Glomerular visceral epithelial cell (primary cell): ENCODE measurements around the gene ZNF594.
"Not testable (repeated sequence)": the region's sequence is repeated elsewhere in the genome, so short reads cannot be mapped to it uniquely, and the experiment has no call there.

Experiments
- DNase-seq: peaks from one replicate; pipeline ENCODE4 v3.0.0-alpha.2; 2016; ENCODE audit errors: extremely low spot score

ZNF594 gene

DNA sequence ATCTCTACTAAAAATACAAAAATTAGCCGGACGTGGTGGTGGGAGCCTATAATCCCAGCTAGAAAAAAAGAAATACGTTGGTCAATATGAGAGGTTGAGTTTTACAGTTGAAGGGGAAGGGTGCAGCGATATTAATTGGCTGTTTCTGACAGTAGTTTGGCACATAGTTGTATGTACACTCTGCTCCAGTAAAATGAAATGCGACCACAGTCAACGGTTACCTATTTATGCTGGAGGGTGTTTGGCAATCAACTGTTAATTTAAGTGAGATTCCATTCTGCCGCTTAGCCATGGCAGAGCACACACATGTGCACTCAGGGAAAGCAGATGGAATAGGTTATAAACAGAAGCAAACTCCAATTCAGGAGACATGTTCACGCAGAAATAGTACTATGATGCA lies 9.3 kb upstream of the ZNF594 start:
- no peak for DNase-seq

DNA sequence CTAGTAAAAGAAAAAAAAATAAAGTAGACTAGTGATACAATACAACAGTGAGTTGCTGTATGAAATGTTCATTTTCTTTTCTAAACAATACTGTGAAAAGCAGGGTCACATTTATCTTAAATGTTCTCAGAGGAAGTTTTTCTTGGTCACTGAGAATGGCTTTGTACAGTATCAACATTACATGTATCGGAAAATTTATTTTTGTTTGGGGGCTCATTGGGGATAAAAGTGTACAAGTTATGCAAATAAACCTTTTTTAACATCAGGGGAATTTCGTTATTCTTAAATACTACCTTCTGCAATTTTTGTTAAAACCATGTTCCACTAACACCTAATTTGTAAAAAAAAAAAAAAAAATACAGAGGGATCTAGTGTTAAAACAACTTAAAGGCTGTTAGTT lies 8.7 kb upstream of the ZNF594 start:
- DNase-seq: no peak

DNA sequence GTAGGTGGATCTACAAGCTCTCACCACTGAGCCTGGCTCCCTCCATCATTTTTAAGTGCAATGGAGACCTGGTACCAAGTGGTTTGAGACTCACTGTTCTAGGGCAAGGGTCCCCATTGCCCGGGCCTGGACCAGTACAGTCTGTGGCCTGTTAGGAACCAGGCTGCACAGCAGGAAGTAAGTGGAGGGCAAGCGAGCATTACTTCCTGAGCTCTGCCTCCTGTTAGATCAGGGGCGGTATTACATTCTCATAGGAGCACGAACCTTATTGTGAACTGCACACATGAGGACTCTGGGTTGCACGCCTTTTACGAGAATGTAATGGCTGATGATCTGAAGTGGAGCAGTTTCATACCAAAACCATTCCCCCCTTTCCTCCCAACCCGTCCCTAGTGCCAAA lies 6.8 kb upstream of the ZNF594 start:
- DNase-seq: no peak

DNA sequence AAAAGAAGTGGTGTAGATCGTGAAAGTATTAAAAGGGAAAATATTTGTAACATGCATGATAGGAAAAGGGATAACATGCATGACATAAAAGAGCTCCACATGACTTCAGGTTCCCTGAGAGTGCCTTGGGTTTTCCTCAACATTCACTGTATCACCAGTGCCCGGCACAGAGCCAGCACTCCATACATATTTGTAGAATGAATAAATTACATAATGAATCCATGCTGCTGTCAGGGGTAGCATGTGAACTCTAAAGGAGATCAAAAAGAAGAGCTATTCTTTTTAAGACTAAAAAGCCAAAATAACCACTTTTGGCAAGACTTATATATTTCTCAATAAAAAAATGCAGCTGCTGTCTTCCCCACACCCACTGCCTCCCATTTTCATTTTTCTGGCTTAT lies 2.7 kb upstream of the ZNF594 start:
- DNase-seq: no peak

DNA sequence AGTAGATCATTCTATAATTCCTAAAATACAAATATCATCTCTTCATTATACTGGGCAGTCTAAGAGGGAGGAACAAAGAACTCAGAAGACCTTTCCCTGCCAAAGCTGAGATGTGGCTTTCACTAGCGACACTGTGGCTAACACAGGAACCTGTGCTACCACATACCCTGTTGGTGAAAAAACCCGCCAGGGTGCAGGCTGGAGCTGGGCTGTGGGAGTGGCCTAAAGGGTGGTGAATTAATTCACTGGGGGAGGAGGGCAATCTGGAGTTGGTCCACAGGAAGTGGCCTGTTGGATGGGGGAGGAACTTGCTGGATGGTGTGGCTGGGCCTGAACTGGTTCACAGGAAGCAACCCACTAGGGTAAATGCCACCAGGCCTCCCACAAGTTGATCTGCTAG lies 7.4 kb downstream of the ZNF594 start:
- DNase-seq: no peak

DNA sequence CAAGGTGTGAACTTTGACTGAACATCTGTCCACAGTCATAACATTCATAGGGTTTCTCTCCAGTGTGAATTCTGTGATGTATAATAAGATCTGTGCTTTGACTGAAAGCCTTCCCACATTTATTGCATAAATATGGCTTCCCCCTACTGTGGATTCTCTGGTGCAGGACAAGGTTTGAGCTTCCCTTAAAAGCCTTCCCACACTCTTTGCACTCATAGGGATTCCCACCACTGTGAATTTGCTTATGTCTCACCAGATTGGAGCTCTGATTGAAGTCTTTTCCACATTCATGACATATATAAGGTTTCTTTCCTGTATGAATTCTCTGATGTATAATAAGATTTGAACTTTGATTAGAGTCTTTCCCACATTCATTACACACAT lies 8.3 kb downstream of the ZNF594 start:
- no peak for DNase-seq

DNA sequence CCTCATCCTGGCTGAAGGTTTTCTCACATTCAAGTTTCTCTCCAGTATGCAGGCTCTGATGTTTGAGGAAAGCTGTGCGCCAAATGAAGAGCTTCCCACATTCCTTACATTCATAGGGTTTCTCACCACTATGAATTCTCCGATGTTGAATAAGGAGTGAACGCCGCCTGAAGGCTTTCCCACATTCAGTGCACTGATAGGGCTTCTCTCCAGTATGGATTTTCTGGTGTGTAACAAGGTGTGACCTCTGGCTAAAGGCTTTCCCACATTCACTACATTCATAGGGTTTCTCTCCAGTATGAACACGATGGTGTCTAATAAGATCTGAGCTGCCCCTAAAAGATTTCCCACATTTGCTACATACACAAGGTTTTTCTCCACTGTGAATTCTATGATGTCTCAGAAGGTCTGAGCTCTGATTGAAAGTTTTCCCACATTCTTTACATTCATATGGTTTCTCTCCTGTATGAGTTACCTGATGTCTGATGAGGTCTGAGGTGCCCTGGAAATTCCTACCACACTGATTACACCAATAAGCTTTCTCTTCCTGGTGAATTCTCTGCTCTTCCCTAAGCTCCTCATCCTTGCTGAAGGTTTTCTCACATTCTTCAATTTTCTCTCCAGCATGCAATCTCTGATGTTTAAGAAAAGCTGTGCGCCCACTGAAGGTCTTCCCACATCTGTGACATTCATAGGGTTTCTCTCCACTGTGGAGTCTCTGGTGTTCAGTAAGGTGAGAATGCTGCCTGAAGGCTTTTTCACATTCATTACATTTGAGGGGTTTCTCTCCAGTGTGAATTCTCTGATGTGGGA lies 8.9 kb downstream of the ZNF594 start:
- DNase-seq: no peak

DNA sequence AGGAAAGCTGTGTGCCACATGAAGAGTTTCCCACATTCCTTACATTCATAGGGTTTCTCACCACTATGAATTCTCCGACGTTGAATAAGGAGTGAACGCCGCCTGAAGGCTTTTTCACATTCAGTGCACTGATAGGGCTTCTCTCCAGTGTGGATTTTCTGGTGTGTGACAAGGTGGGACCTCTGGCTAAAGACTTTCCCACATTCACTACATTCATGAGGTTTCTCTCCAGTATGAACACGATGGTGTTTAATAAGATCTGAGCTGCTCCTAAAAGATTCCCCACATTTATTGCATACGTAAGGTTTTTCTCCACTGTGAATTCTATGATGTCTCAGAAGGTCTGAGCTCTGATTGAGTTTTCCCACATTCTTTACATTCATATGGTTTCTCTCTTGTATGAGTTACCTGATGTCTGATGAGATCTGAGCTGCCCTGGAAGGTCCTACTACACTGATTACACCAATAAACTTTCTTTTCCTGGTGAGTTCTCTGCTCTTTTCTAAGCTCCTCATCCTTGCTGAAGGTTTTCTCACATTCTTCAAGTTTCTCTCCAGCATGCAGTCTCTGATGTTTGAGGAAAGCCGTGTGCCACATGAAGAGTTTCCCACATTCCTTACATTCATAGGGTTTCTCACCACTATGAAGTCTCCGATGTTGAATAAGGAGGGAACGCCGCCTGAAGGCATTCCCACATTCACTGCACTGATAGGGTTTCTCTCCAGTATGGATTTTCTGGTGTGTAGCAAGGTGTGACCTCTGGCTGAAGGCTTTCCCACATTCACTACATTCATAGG lies 10.0 kb downstream of the ZNF594 start:
- no peak for DNase-seq

DNA sequence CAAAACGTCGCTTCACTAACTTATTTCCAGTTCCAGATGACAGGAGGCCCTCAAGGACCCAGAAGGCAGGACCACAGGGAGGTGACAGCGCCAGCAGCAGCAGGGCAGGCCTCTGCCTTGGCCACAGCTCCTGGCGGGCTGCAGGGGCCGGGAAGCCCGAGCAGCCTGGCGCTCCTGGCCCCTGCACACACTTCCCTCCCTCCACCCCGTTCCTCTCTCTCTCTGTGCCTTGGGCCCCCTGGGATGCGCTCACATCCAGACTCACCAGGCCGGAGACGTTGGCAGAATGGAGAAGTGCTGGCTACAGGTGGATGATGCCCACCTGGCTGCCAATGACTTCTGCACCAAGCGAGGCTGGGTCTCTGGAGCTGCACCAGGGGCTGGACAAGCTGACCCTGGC lies 12.7 kb downstream of the ZNF594 start:
- DNase-seq: no peak

DNA sequence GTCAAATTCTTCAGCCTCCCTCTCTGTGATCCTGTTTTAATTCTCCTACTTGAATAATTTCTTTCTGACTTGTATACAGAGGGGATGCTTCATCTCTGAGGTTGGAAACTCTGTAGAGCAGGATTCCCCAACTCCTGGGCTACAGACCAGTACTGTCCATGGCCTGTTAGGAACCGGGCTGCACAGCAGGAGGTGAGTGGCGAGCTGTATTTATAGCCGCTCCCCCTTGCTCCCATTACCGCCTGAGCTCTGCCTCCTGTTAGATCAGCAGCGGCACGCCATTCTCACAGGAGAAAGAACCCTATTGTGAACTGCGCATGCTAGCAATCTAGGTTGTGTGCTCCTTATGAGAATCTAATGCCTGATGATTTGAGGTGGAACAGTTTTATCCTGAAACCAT lies 16.6 kb downstream of the ZNF594 start:
- not testable (repeated sequence) for DNase-seq

DNA sequence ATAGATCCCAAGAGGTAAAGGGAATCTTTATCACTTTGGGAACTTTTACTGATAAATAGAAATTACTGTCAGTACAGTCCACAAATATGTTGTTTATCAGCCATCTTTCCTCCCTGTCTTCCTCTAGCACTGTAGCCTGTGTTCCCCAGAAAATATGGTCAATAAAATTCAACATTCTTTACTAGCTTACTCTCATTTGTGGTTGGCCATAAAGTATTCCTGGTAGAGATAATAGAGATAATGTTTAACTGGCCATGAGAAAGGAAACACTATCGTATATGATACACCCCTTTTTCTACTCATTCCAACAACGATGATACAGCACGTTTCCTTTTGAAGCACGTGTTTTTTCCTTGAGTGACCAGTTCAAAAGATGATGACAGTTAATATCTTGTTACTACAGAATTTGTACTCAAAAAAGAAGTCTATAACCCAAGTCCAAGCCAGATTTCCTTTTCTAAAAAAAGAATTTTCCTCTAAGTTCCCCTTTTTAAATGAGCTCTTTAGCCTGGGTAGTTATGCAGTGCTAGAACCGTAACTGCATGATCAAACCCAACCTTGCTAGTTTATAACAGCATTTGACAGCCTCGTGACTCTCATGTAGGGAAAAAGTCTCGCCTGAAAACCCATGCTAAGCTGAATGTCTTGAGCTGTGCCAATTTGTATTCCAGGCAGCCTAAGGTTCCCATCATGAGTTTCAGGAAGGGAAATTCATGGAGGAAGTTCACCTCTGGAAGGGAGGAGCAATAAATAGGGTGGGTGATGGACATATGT lies 25.7 kb downstream of the ZNF594 start:
- peak; percentile 59 for DNase-seq

DNA sequence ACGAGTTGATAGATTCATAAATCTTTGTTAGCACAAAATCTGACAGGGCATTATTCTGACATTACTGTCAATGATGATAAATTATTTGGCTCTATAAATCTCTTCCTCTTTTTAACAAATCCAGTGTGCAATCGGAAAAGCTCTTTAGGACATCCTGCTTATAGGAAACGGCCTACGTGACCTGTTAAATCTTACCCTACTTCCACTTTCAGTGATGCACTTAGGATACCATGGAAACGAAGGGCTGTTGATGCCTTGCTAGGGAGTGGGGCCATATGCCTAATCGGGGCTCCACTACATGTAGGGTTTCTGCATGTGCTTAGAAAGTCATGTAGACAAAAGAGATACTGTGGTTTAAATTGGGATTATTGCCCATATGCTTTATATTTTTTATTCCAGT lies 27.2 kb downstream of the ZNF594 start:
- no peak for DNase-seq

DNA sequence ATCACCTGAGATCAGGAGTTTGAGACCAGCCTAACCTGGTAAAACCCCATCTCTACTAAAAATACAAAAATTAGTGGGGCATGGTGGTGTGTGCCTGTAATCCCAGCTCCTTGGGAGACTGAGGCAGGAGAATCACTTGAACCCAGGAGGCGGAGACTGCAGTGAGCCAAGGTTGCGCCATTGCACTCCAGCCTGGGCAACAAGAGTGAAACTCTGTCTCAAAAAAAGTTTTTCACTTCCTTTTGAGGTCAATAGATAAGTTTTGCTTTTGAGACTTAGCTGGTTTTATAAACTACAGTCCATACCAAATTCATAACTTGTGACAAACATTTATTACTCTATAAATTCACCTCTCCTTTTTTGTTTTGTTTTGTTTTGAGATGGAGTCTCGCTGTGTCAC lies 29.9 kb downstream of the ZNF594 start:
- DNase-seq: not testable (repeated sequence)

DNA sequence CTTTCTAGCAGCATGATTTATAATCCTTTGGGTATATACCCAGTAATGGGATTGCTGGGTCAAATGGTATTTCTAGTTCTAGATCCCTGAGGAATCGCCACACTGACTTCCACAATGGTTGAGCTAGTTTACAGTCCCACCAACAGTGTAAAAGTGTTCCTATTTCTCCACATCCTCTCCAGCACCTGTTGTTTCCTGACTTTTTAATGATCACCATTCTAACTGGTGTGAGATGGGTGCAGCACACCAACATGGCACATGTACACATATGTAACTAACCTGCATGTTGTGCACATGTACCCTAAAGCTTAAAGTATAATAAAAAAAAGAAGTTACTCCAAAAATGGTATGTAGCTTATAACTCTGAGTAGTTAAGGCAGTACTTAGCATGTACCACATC lies 31.0 kb downstream of the ZNF594 start:
- not testable (repeated sequence) for DNase-seq

DNA sequence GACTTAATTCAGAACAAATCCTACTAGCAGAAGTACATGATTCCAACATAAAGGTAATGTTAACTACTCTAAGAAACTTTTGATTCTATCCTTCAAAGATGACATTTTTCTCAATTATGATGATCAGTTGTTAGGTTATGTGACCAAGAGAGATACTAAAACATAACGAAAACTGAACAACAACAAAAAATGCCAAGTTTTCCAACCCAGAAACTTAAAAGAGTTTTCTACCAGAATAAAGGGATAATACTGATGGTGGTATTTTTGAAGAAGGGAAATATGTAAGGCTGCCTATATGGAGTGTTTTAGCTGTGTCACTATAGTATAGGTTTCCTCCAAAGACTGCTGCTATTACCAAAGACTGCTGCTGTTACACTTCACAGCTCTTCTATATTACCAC lies 45.5 kb downstream of the ZNF594 start:
- DNase-seq: not testable (repeated sequence)

DNA sequence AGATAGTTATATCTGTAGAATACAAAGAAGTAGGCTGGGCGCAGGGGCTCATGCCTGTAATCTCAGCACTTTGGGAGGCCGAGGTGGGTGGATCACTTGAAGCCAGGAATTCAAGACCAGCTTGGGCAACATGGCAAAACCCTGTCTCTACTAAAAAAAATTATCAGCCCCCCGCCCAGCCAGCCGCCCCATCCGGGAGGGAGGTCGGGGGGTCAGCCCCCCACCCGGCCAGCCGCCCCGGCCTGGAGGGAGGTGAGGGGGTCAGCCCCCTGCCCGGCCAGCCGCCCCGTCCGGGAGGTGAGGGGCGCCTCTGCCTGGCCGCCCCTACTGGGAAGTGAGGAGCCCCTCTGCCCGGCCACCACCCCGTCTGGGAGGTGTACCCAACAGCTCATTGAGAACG lies 48.8 kb downstream of the ZNF594 start:
- not testable (repeated sequence) for DNase-seq

DNA sequence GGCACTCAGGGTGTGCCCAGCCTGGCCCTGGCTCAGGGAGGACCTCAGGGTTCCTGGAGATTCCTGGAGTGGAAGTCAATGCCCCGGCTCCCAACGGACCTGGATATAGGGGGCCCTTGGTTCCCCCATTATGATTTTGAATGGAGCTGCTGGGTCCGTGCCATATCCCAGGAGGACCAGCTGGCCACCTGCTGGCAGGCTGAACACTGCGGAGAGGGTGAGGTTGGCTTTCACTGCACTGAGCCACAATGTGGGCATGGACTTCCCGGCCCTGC lies 52.3 kb downstream of the ZNF594 start:
- no peak for DNase-seq

DNA sequence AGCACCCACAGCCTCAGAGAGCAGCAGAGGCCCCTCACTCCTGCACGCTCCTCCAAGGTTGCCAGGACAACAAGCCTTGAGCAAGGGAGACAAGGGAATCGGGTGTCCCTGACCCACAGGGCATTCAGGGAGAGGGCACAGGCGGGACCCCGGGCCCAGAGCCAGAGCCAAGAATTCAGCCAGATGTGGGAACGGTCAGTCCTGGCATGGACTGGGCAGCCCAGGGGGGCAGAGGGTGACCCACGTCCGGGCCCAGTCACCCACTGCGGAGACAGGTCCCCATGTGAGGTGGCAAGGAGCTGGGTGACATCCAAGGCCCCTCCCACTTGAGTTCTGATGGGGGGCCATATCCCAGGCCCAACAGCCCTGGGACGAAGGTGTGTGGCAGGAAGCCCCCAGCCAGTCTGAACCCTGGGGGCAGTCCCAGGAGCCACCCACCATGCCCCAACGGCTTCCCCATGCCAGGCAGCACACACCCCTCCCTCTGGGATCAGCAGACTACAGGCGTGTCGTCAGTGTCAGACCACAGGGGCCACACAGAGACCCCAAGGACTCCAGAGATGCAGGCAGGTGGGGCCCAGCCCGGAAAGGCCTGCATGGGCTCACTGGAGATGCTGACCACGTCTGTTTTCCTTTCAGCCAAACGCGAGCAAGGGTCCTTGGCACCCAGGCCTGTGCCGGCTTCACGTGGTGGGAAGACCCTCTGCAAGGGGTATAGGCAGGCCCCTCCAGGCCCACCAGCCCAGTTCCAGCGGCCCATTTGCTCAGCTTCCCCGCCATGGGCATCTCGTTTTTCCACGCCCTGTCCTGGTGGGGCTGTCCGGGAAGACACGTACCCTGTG lies 52.8 kb downstream of the ZNF594 start:
- DNase-seq: no peak

DNA sequence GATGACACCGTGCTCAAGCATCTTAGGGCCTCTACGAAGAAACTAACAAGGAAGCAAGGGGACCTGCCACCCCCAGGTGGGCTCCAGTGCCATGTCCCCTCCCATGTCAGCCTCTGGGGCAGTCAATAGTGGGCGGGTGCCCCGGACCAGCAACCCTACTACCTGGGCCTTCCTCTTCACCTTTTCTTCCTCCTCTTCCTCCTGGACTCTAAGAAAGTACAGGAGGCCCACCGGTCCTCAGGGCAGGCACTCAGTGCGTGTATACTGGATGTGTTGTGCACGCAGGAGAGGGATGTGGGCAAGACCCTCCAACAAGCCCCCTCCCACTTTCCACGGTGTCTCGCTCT lies 53.5 kb downstream of the ZNF594 start:
- DNase-seq: not testable (repeated sequence)

DNA sequence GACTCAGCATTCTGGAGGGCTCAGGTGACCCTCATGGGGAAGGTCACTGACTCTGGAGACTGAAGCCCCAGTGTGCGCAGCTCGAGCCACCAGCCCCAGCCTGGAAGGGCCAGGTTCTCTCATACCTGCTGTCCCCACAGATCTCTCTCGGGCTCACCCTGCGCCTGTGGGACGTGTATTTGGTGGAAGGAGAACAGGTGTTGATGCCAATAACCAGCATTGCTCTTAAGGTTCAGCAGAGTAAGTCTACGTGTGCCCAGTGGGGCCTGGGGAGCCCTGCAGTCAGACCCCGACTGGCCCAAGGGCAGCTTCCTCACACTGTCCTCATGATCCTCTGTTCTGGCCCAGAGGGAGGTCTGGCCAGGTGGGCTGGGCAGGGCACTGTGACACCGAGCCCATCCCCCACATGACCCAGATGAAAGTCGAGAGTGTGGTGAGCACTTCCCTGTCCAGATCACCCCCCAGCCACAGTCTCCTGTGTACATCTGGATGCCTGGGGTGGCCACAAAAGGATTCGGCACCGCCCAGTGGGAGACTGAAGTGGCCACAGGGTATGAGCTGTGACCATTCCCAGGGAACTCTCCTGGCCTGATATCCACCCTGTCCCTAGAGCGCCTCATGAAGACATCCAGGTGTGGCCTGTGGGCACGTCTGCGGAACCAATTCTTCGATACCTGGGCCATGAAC lies 54.0 kb downstream of the ZNF594 start:
- DNase-seq: not testable (repeated sequence)
